ENCODE results near the gene LMNTD2.

LMNTD2 gene

DNA sequence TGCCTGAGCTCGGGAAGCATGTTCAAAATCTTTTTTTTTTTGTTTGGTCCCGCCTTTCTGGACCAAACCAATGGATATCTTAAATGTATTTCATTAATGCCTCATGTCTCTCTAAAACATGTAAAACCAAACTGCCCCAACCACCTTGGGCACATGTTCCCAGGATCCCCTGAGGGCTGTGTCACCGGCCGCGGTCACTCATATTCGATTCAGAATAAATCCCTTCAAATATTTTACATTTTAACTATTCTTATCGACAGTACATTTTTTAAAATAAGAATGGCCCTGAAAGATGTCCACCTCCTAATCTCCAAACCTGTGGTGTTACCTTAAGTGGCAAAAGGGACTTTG lies 55.6 kb downstream of the LMNTD2 start:
- H4K20me1 ChIP-seq (ENCODE audit: control insufficient read depth, insufficient read depth, low read depth, low read length): no peaks in the 10 kb centered on the region
- H3K4me3 ChIP-seq (ENCODE audit: low read length): peak overlapping the region; percentile 97
- H3K79me2 ChIP-seq (ENCODE audit: control insufficient read depth, low read length): peaks cover 46% of the 10 kb centered on the region
- no peaks in the 10 kb centered on the region for H3K9me2 ChIP-seq (replicated peaks; ENCODE audit: control insufficient read depth, low read length)
- H3K36me3 ChIP-seq (ENCODE audit: control insufficient read depth, low read length): peaks cover 25% of the 10 kb centered on the region
- H3K27ac ChIP-seq (ENCODE audit: low read depth, low read length): no peak overlapping the region
- H3K9me3 ChIP-seq (ENCODE audit: control insufficient read depth, insufficient read depth, low read length): no peaks in the 10 kb centered on the region
- TF ChIP-seq, protein P1, sequence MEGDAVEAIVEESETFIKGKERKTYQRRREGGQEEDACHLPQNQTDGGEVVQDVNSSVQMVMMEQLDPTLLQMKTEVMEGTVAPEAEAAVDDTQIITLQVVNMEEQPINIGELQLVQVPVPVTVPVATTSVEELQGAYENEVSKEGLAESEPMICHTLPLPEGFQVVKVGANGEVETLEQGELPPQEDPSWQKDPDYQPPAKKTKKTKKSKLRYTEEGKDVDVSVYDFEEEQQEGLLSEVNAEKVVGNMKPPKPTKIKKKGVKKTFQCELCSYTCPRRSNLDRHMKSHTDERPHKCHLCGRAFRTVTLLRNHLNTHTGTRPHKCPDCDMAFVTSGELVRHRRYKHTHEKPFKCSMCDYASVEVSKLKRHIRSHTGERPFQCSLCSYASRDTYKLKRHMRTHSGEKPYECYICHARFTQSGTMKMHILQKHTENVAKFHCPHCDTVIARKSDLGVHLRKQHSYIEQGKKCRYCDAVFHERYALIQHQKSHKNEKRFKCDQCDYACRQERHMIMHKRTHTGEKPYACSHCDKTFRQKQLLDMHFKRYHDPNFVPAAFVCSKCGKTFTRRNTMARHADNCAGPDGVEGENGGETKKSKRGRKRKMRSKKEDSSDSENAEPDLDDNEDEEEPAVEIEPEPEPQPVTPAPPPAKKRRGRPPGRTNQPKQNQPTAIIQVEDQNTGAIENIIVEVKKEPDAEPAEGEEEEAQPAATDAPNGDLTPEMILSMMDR (IDR thresholded peaks at IDR 0.05; ENCODE audit: low read depth, low read length, poor library complexity, severe bottlenecking): no peak
- TF ChIP-seq EZH2phosphoT487 (IDR thresholded peaks at IDR 0.05; ENCODE audit: borderline replicate concordance, low read length): no peak
- peaks cover 3% of the 10 kb centered on the region; the same call in 1 of the 2 replicates for H3F3A ChIP-seq (ENCODE audit: control insufficient read depth, insufficient read depth)
- H3K4me1 ChIP-seq (ENCODE audit: control insufficient read depth, low read length): peaks cover 31% of the 10 kb centered on the region
- H3K4me2 ChIP-seq (ENCODE audit: low read length): peak overlapping the region; percentile 83
- H3K27me3 ChIP-seq (ENCODE audit: control insufficient read depth, low read length): no peaks in the 10 kb centered on the region

Measured in DOHH2 (cell line).